Body of pancreas (tissue), 4 donors: ENCODE data around the gene APOBR.
"Not testable (repeated sequence)": the region's sequence is repeated elsewhere in the genome, so short reads cannot be mapped to it uniquely, and the experiment has no call there.

ENCODE experiments used
- POLR2A ChIP-seq, 3 donors: fragments of 450-650 bp; IDR thresholded peaks; one replicate each; pipeline ENCODE4 v1.6.1; 2016; ENCODE audit warnings: antibody characterized with exemption in 3 of 3, mild to moderate bottlenecking in 2 of 3
- TF ChIP-seq, protein P1 (sequence below), 7 experiments: fragments of 450-650 bp in 4 of 7; fragments of 200-600 bp in 3 of 7; sonication (generic) in 3 of 7; IDR thresholded peaks; one replicate each; pipeline ENCODE4 v1.5.1; 2016 to 2019; ENCODE audit warnings: antibody characterized with exemption in 7 of 7

GRCh38 chr16:28545964-28546363 is 51.5 kb downstream of the APOBR start:
- TF ChIP-seq, protein P1, sequence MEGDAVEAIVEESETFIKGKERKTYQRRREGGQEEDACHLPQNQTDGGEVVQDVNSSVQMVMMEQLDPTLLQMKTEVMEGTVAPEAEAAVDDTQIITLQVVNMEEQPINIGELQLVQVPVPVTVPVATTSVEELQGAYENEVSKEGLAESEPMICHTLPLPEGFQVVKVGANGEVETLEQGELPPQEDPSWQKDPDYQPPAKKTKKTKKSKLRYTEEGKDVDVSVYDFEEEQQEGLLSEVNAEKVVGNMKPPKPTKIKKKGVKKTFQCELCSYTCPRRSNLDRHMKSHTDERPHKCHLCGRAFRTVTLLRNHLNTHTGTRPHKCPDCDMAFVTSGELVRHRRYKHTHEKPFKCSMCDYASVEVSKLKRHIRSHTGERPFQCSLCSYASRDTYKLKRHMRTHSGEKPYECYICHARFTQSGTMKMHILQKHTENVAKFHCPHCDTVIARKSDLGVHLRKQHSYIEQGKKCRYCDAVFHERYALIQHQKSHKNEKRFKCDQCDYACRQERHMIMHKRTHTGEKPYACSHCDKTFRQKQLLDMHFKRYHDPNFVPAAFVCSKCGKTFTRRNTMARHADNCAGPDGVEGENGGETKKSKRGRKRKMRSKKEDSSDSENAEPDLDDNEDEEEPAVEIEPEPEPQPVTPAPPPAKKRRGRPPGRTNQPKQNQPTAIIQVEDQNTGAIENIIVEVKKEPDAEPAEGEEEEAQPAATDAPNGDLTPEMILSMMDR (IDR thresholded peaks at IDR 0.05): not testable (repeated sequence)
- TF ChIP-seq POLR2A (IDR thresholded peaks at IDR 0.05): not testable (repeated sequence)
